ENCODE data around the gene SMOC2. TPM values are rescaled to one million over a fixed set of nuclear protein-coding genes. Genes with fewer than 3 reads are reported as not detected.
"Not testable (repeated sequence)": the region's sequence is repeated elsewhere in the genome, so short reads cannot be mapped to it uniquely, and the experiment has no call there.

SMOC2 gene
- total RNA-seq, 1 donor from 2014 or later = 0.53 TPM

DNA sequence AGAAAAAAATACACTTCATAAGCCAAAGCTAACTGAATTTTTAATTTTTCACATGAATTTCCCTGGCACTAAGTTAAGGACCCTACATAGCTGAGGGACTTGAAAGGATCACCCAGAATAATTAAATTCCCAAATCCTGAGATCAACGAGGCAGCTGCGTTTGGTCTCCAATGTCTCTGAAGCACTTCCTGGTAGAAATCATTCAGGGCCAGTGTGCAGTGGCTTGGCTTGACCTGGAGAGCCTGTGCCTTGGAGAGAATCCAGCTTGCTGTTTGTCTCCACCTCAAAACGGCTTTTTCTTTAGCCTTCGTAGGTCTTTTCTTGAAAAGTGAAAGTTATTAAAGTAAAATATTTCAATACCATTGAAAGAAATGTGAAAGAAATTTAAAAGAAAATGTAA lies 92.4 kb downstream of the SMOC2 start:
- no peak overlapping the region for H3K4me3 ChIP-seq (ENCODE audit: low read depth, low read length)
- FAIRE-seq (no peak), DNase-seq (ENCODE audit: low read depth) (no peak)
- H3K36me3 ChIP-seq (ENCODE audit: control insufficient read depth, insufficient read depth, low read length) = no peaks in the 10 kb centered on the region
- TF ChIP-seq, protein P1, sequence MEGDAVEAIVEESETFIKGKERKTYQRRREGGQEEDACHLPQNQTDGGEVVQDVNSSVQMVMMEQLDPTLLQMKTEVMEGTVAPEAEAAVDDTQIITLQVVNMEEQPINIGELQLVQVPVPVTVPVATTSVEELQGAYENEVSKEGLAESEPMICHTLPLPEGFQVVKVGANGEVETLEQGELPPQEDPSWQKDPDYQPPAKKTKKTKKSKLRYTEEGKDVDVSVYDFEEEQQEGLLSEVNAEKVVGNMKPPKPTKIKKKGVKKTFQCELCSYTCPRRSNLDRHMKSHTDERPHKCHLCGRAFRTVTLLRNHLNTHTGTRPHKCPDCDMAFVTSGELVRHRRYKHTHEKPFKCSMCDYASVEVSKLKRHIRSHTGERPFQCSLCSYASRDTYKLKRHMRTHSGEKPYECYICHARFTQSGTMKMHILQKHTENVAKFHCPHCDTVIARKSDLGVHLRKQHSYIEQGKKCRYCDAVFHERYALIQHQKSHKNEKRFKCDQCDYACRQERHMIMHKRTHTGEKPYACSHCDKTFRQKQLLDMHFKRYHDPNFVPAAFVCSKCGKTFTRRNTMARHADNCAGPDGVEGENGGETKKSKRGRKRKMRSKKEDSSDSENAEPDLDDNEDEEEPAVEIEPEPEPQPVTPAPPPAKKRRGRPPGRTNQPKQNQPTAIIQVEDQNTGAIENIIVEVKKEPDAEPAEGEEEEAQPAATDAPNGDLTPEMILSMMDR (IDR thresholded peaks at IDR 0.05; ENCODE audit: insufficient read depth, low read length, severe bottlenecking) = no peak
- H3K27me3 ChIP-seq (ENCODE audit: control insufficient read depth, insufficient read depth, low read length) = no peaks in the 10 kb centered on the region

DNA sequence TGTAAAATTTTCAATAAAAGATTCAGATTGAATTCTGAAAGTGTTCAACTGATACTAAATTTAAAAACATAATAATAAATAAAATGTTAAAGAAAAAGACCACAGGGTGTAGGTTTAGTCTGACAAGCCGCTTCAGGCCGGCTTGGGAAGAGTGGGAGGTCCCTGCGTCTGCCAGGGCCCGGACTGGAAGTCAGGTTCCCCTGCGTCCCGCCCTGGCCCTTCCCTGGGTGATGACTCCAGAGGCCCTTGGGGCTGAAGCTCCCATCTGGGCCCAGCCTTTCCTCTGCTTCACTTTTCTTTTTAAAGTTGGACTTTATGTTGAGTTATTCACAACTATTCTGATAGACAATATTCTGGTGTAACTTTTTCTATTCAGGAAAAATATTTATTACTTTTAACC lies 93.3 kb downstream of the SMOC2 start:
- H3K27me3 ChIP-seq (ENCODE audit: control insufficient read depth, insufficient read depth, low read length) = no peaks in the 10 kb centered on the region
- DNase-seq (ENCODE audit: low read depth) (no peak), FAIRE-seq (no peak)
- H3K36me3 ChIP-seq (ENCODE audit: control insufficient read depth, insufficient read depth, low read length) = no peaks in the 10 kb centered on the region
- TF ChIP-seq, protein P1 (IDR thresholded peaks at IDR 0.05; ENCODE audit: insufficient read depth, low read length, severe bottlenecking) = no peak
- H3K4me3 ChIP-seq (ENCODE audit: low read depth, low read length) = no peak overlapping the region

DNA sequence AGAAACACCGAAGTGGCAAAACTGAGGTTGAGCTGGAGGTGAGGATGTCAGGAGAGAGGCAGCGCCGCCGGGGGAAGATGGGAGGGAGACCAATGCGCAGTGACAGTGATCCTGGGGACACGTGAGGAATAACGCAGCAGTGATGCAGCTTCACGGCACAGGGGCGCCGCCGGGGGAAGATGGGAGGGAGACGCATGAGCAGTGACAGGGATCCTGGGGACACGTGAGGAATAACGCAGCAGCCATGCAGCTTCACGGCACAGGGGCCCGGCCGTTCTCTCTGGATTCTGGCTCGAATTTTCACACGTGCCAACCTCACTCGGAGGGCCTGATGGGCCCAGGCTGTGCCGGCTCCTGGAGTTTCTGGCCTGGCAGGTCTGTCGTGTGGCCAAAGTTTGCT lies 94.7 kb downstream of the SMOC2 start:
- Histone ChIP-seq H3K36me3 (ENCODE audit: control insufficient read depth, insufficient read depth, low read length) (no peaks in the 10 kb centered on the region), H3K4me3 (ENCODE audit: low read depth, low read length) (no peak overlapping the region), H3K27me3 (ENCODE audit: control insufficient read depth, insufficient read depth, low read length) (no peaks in the 10 kb centered on the region)
- no peak for FAIRE-seq
- DNase-seq (ENCODE audit: low read depth) = no peak
- TF ChIP-seq, protein P1 (IDR thresholded peaks at IDR 0.05; ENCODE audit: insufficient read depth, low read length, severe bottlenecking) = no peak

DNA sequence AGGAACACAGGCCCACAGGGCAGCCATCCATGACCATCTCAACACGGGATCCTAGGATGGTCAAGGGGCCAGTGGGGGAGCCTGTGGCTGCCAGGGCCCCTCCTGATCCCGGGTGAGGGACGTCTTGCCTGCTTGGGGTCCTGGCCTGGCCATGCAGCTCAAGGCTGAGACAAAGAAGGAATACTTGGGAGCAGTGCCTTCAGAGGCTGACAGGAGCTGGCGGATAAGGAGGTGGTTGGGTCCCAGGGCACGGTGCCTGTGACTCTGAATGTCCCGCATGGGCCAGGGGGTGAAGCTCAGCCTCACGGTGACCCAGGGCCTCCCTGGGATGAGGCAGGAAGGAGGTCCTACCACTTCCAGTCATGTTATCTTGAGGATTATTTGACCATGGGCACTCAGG lies 95.2 kb downstream of the SMOC2 start:
- H3K4me3 ChIP-seq (ENCODE audit: low read depth, low read length) = no peak overlapping the region
- no peak for FAIRE-seq
- TF ChIP-seq, protein P1 (IDR thresholded peaks at IDR 0.05; ENCODE audit: insufficient read depth, low read length, severe bottlenecking) = no peak

DNA sequence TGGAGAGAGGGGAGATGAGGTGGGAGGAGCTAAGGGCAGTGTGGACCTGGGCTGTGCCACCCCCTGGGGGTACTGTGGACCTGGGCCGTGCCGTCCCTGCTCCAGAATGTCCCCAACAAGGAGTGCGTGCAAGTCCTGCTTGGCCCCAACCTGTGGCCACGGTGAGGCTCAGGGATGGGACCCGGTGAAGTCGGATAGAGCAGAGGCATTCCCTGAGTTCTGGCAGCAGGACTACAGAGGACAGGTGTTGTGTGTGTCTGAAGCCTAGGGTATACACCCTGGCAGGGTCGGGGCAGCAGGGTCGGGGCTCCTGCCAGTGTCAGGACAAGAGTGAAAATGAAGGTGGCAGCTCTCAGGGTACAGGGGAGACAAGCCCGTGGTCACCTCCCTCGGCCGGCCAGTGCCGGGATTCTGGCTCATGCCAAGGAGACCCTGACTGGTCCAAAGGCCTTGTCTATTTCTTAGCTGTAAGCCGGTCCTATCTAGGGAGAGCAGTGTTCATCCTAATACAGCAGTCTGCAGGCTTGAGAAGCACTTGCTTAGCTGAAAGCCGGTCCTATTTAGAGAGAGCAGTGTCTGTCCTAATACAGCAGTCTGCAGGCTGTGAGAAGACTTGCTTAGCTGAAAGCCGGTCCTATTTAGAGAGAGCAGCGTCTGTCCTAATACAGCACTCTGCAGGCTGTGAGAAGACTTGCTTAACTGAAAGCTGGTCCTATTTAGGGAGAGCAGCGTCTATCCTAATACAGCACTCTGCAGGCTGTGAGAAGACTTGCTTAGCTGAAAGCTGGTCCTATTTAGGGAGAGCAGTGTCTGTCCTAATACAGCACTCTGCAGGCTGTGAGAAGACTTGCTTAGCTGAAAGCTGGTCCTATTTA lies 95.9 kb downstream of the SMOC2 start:
- TF ChIP-seq, protein P1 (IDR thresholded peaks at IDR 0.05; ENCODE audit: insufficient read depth, low read length, severe bottlenecking) = no peak
- Histone ChIP-seq H3K36me3 (ENCODE audit: control insufficient read depth, insufficient read depth, low read length) (no peaks in the 10 kb centered on the region), H3K4me3 (ENCODE audit: low read depth, low read length) (no peak overlapping the region), H3K27me3 (ENCODE audit: control insufficient read depth, insufficient read depth, low read length) (no peaks in the 10 kb centered on the region)
- DNase-seq (ENCODE audit: low read depth) = no peak
- peak; percentile 58 for FAIRE-seq

More for the DNA sequence above, 95.2 kb downstream of the SMOC2 start:
- no peaks in the 10 kb centered on the region for H3K27me3 ChIP-seq (ENCODE audit: control insufficient read depth, insufficient read depth, low read length)
- no peaks in the 10 kb centered on the region for H3K36me3 ChIP-seq (ENCODE audit: control insufficient read depth, insufficient read depth, low read length)
- DNase-seq (ENCODE audit: low read depth) = no peak

DNA sequence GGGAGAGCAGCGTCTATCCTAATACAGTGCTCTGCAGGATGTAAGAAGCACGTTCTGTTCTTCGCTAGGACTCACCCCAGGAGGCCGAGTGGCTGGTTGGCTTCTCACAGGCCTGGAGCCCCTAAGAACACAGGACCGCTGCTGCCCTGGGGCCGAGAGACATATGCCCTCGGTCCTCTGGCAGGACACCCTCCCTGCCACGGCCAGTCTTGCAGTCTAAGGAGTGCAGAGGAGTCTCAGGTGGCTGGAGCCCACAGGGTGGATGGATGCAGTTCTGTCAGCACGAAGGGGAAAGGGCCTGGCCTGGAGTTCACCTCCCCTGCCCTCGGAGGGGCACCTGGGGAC lies 96.5 kb downstream of the SMOC2 start:
- H3K36me3 ChIP-seq (ENCODE audit: control insufficient read depth, insufficient read depth, low read length) = no peaks in the 10 kb centered on the region
- no peaks in the 10 kb centered on the region for H3K27me3 ChIP-seq (ENCODE audit: control insufficient read depth, insufficient read depth, low read length)
- no peak for DNase-seq (ENCODE audit: low read depth)
- no peak overlapping the region for H3K4me3 ChIP-seq (ENCODE audit: low read depth, low read length)
- TF ChIP-seq, protein P1 (IDR thresholded peaks at IDR 0.05; ENCODE audit: insufficient read depth, low read length, severe bottlenecking) = no peak
- no peak for FAIRE-seq

DNA sequence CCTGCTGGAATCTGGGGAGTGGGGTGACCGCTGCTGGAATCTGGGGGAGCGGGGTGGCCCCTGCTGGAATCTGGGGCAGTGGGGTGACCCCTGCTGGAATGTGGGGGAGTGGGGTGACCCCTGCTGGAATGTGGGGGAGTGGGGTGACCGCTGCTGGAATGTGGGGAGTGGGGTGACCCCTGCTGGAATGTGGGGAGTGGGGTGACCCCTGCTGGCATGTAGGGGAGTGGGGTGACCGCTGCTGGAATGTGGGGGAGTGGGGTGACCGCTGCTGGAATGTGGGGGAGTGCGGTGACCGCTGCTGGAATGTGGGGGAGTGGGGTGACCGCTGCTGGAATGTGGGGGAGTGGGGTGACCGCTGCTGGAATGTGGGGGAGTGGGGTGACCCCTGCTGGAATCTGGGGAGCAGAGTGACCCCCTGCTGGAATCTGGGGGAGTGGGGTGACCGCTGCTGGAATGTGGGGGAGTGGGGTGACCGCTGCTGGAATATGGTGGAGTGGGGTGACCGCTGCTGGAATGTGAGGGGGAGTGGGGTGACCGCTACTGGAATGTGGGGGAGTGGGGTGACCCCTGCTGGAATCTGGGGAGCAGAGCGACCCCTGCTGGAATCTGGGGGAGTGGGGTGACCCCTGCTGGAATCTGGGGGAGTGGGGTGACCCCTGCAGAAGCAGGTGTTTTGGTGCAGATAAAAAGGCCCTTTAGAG lies 97.4 kb downstream of the SMOC2 start:
- FAIRE-seq; DNase-seq (ENCODE audit: low read depth); H3K4me3 ChIP-seq (ENCODE audit: low read depth, low read length); H3K36me3 ChIP-seq (ENCODE audit: control insufficient read depth, insufficient read depth, low read length); H3K27me3 ChIP-seq (ENCODE audit: control insufficient read depth, insufficient read depth, low read length): not testable (repeated sequence)
